Neural cell (in vitro differentiated cells): ENCODE measurements around the gene RHCE. TPM values are rescaled to one million over a fixed set of nuclear protein-coding genes. Genes with fewer than 3 reads are reported as not detected.

Source experiments
- H2AFZ ChIP-seq: fragments of 200-600, 300-800 bp; sonication (generic), shearing (Covaris generic); 2 replicates; pipeline ENCODE4 v1.6.0; 2014; ENCODE audit warnings: low read depth, mild to moderate bottlenecking, antibody characterized with exemption, low read length, moderate library complexity
- H3F3A ChIP-seq: fragments of 200-600 bp; shearing (Covaris generic); 2 replicates; pipeline ENCODE4 v1.6.1; 2016; ENCODE audit warnings: mild to moderate bottlenecking, moderate library complexity, mixed read lengths, antibody characterized with exemption, low read length; ENCODE audit not compliant: insufficient read depth, poor library complexity, severe bottlenecking
- H3K27ac ChIP-seq: fragments of 200-600, 300-800 bp; sonication (generic), shearing (Covaris generic); 2 replicates; pipeline ENCODE4 v1.5.1; 2014; ENCODE audit warnings: mild to moderate bottlenecking, low read length, moderate library complexity
- H3K27me3 ChIP-seq: fragments of 300-800, 200-600 bp; sonication (generic), shearing (Covaris generic); 2 replicates; pipeline ENCODE4 v1.6.0; 2014; ENCODE audit warnings: mild to moderate bottlenecking, low read depth, low read length, moderate library complexity; ENCODE audit not compliant: insufficient read depth
- H3K36me3 ChIP-seq: fragments of 300-800, 200-600 bp; sonication (generic), shearing (Covaris generic); 2 replicates; pipeline ENCODE4 v1.5.1; 2014; ENCODE audit warnings: mild to moderate bottlenecking, antibody characterized with exemption, low read length, moderate library complexity; ENCODE audit not compliant: insufficient read depth
- H3K4me2 ChIP-seq: fragments of 300-800, 200-600 bp; sonication (generic), shearing (Covaris generic); 2 replicates; pipeline ENCODE4 v1.6.0; 2014; ENCODE audit warnings: mild to moderate bottlenecking, low read length
- H3K4me3 ChIP-seq: fragments of 300-800, 200-600 bp; sonication (generic), shearing (Covaris generic); 2 replicates; pipeline ENCODE4 v1.5.1; 2014; ENCODE audit warnings: mild to moderate bottlenecking, low read length, moderate library complexity
- H3K79me2 ChIP-seq: fragments of 200-600 bp; shearing (Covaris generic); replicated peaks from 2 replicates; pipeline ENCODE4 v1.6.0; 2014; ENCODE audit warnings: mild to moderate bottlenecking, low read length, moderate library complexity; ENCODE audit not compliant: insufficient read depth
- H3K9ac ChIP-seq: fragments of 300-800, 200-600 bp; sonication (generic), shearing (Covaris generic); 2 replicates; pipeline ENCODE4 v1.6.1; 2016; ENCODE audit warnings: mild to moderate bottlenecking, low read length, mixed read lengths
- H3K9me2 ChIP-seq: fragments of 200-600 bp; shearing (Covaris generic); 2 replicates; pipeline ENCODE4 v1.6.1; 2016; ENCODE audit warnings: mild to moderate bottlenecking, low read length, mixed read lengths; ENCODE audit not compliant: insufficient read depth
- H3K9me3 ChIP-seq: fragments of 200-600, 300-800 bp; sonication (generic), shearing (Covaris generic); 2 replicates; pipeline ENCODE4 v1.6.1; 2016; ENCODE audit warnings: mild to moderate bottlenecking, mixed run types, low read length, moderate library complexity, mixed read lengths
- H4K20me1 ChIP-seq: fragments of 200-600 bp; shearing (Covaris generic); 2 replicates; pipeline ENCODE4 v1.6.1; 2016; ENCODE audit warnings: mild to moderate bottlenecking, mixed run types; ENCODE audit not compliant: insufficient read depth
- EP300 ChIP-seq: fragments of 450-650 bp; conservative IDR thresholded peaks from 2 replicates; pipeline ENCODE4 v1.6.1; 2014; ENCODE audit warnings: antibody characterized with exemption, mild to moderate bottlenecking, moderate library complexity; ENCODE audit not compliant: poor library complexity, severe bottlenecking
- EZH2 ChIP-seq: fragments of 200-600, 300-800 bp; shearing (Covaris generic), sonication (generic); IDR thresholded peaks from 2 replicates; pipeline ENCODE4 v1.6.1; 2014; ENCODE audit warnings: antibody characterized with exemption, low read length, borderline replicate concordance, mild to moderate bottlenecking; ENCODE audit not compliant: insufficient read depth, poor library complexity, severe bottlenecking
- MXI1 ChIP-seq: fragments of 450-650 bp; conservative IDR thresholded peaks from 2 replicates; pipeline ENCODE4 v1.6.1; 2014; ENCODE audit warnings: antibody characterized with exemption, mild to moderate bottlenecking; ENCODE audit not compliant: poor library complexity, severe bottlenecking
- POLR2AphosphoS5 ChIP-seq: IDR thresholded peaks from 2 replicates; pipeline ENCODE4 v1.6.1; 2012
- RAD21 ChIP-seq: fragments of 450-650 bp; conservative IDR thresholded peaks from 2 replicates; pipeline ENCODE4 v1.6.1; 2014; ENCODE audit warnings: antibody characterized with exemption, mild to moderate bottlenecking, moderate library complexity
- SMC3 ChIP-seq: fragments of 450-650 bp; conservative IDR thresholded peaks from 2 replicates; pipeline ENCODE4 v1.6.1; 2014; ENCODE audit warnings: antibody characterized with exemption, mild to moderate bottlenecking, moderate library complexity; ENCODE audit not compliant: poor library complexity
- TAF1 ChIP-seq: IDR thresholded peaks from 2 replicates; pipeline ENCODE4 v1.6.1; 2012; ENCODE audit warnings: low read depth
- polyA plus RNA-seq: library from polyadenylated mRNA; depleted of rRNA; stranded (reverse); fragments of >200 nt; gene quantifications from 2 replicates; pipeline ENCODE4 v1.2.3, GENCODE V29; 2014
- TF ChIP-seq, protein P1 (sequence below): fragments of 450-650 bp; IDR thresholded peaks from 2 replicates; pipeline ENCODE4 v1.5.1; 2014; ENCODE audit warnings: antibody characterized with exemption, mild to moderate bottlenecking, moderate library complexity; ENCODE audit not compliant: poor library complexity, severe bottlenecking
- TF ChIP-seq, protein P2 (sequence below): IDR thresholded peaks from 2 replicates; pipeline ENCODE4 v1.6.1; 2012; ENCODE audit warnings: borderline replicate concordance

Gene RHCE
- polyA plus RNA-seq, 1 donor from 2014 or later, result 1.1 TPM

GRCh38 chr1:25347556-25347955 lies 73.1 kb downstream of the RHCE start:
- H3K79me2 ChIP-seq, result peaks cover 12% of the 10 kb centered on the region

DNA sequence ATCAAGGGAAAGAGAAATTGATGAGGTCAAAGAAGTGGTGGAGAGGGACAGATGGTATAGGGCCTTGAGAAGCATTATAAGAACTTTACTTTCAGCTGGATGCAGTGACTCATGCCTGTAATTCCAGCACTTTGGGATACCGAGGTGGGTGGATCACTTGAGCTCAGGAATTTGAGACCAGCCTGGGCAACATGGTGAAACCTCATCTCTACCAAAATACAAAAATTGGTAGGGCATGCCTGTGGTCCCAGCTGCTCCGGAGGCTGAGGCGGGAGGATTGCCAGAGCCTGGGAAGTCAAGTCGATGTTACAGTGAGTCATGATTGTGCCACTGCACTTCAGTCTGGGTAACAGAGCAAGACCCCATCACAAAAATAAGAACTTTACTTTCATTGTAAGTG lies 76.8 kb downstream of the RHCE start:
- TF ChIP-seq, protein P1, sequence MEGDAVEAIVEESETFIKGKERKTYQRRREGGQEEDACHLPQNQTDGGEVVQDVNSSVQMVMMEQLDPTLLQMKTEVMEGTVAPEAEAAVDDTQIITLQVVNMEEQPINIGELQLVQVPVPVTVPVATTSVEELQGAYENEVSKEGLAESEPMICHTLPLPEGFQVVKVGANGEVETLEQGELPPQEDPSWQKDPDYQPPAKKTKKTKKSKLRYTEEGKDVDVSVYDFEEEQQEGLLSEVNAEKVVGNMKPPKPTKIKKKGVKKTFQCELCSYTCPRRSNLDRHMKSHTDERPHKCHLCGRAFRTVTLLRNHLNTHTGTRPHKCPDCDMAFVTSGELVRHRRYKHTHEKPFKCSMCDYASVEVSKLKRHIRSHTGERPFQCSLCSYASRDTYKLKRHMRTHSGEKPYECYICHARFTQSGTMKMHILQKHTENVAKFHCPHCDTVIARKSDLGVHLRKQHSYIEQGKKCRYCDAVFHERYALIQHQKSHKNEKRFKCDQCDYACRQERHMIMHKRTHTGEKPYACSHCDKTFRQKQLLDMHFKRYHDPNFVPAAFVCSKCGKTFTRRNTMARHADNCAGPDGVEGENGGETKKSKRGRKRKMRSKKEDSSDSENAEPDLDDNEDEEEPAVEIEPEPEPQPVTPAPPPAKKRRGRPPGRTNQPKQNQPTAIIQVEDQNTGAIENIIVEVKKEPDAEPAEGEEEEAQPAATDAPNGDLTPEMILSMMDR, result no peak
- TF ChIP-seq SMC3 (no peak), TAF1 (no peak), POLR2AphosphoS5 (no peak), EZH2 (no peak), EP300 (no peak), RAD21 (no peak), MXI1 (no peak)
- TF ChIP-seq, protein P2, sequence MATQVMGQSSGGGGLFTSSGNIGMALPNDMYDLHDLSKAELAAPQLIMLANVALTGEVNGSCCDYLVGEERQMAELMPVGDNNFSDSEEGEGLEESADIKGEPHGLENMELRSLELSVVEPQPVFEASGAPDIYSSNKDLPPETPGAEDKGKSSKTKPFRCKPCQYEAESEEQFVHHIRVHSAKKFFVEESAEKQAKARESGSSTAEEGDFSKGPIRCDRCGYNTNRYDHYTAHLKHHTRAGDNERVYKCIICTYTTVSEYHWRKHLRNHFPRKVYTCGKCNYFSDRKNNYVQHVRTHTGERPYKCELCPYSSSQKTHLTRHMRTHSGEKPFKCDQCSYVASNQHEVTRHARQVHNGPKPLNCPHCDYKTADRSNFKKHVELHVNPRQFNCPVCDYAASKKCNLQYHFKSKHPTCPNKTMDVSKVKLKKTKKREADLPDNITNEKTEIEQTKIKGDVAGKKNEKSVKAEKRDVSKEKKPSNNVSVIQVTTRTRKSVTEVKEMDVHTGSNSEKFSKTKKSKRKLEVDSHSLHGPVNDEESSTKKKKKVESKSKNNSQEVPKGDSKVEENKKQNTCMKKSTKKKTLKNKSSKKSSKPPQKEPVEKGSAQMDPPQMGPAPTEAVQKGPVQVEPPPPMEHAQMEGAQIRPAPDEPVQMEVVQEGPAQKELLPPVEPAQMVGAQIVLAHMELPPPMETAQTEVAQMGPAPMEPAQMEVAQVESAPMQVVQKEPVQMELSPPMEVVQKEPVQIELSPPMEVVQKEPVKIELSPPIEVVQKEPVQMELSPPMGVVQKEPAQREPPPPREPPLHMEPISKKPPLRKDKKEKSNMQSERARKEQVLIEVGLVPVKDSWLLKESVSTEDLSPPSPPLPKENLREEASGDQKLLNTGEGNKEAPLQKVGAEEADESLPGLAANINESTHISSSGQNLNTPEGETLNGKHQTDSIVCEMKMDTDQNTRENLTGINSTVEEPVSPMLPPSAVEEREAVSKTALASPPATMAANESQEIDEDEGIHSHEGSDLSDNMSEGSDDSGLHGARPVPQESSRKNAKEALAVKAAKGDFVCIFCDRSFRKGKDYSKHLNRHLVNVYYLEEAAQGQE, result no peak
- no peak overlapping the region for H3K4me3 ChIP-seq
- H3K79me2 ChIP-seq, result peaks cover 45% of the 10 kb centered on the region
- H3K4me2 ChIP-seq, result no peak overlapping the region
- no peaks in the 10 kb centered on the region for H3K36me3 ChIP-seq
- H3K9ac ChIP-seq, result no peak overlapping the region
- H3K9me2 ChIP-seq, result no peaks in the 10 kb centered on the region
- H3F3A ChIP-seq, result no peaks in the 10 kb centered on the region
- H3K27me3 ChIP-seq, result no peaks in the 10 kb centered on the region
- no peak overlapping the region for H2AFZ ChIP-seq
- no peaks in the 10 kb centered on the region for H3K9me3 ChIP-seq
- no peak overlapping the region for H3K27ac ChIP-seq
- H4K20me1 ChIP-seq, result no peaks in the 10 kb centered on the region

More at GRCh38 chr1:25347556-25347955, 73.1 kb downstream of the RHCE start:
- no peak overlapping the region for H3K4me2 ChIP-seq
- no peaks in the 10 kb centered on the region for H3K9me2 ChIP-seq
- H4K20me1 ChIP-seq, result no peaks in the 10 kb centered on the region
- H3K9ac ChIP-seq, result no peak overlapping the region
- no peak overlapping the region for H2AFZ ChIP-seq
- H3F3A ChIP-seq, result no peaks in the 10 kb centered on the region
- H3K27ac ChIP-seq, result no peak overlapping the region
- TF ChIP-seq MXI1 (no peak), SMC3 (no peak), RAD21 (no peak), TAF1 (no peak)
- TF ChIP-seq, protein P2, result no peak
- no peaks in the 10 kb centered on the region for H3K27me3 ChIP-seq
- H3K36me3 ChIP-seq, result peaks cover 4% of the 10 kb centered on the region
- H3K4me3 ChIP-seq, result no peak overlapping the region
- no peaks in the 10 kb centered on the region for H3K9me3 ChIP-seq
